ENCODE data around the gene LARP1. TPM values are rescaled to one million over a fixed set of nuclear protein-coding genes. Genes with fewer than 3 reads are reported as not detected.

Gene LARP1
- total RNA-seq, 1 experiment from 2014 or later: 290 TPM

- BruUV-seq (replicated peaks): no TSS peak
- Histone ChIP-seq H3K9me3 (ENCODE audit: insufficient read depth, low read depth) (no peaks in the 10 kb centered on the region), H3K4me1 (replicated peaks; ENCODE audit: insufficient read depth) (peaks cover 20% of the 10 kb centered on the region), H3K27me3 (ENCODE audit: insufficient read depth, low read depth) (no peaks in the 10 kb centered on the region), H3K9me2 (ENCODE audit: insufficient read depth) (no peaks in the 10 kb centered on the region), H3K4me2 (no peak overlapping the region), H3K36me3 (ENCODE audit: low read depth) (0 out of 2 replicates have a peak, but pooled peaks cover 9% of the 10 kb centered on the region), H4K20me1 (ENCODE audit: insufficient read depth) (peaks cover 99% of the 10 kb centered on the region), H2AFZ (no peak overlapping the region), H3K79me2 (ENCODE audit: low read depth) (peaks cover 100% of the 10 kb centered on the region), H3K4me3 (no peak overlapping the region), H3F3A (ENCODE audit: insufficient read depth, low read depth) (peaks cover 4% of the 10 kb centered on the region; the same call in 1 of the 2 replicates), H3K27ac (no peak overlapping the region)
- CTCF ChIA-PET: no interaction called here
- no peak for DNase-seq
- POLR2A ChIA-PET (ENCODE audit: unreplicated experiment): no interaction called here
- intact Hi-C loops (cut with micrococcal nuclease; ENCODE audit: unreplicated experiment): no loop called here
- no peak for TF ChIP-seq EZH2 (IDR thresholded peaks at IDR 0.05; ENCODE audit: low read depth)
- TF ChIP-seq CTCF (conservative IDR thresholded peaks at IDR 0.05): no peak
Observed at GRCh38 chr5:154765396-154765925, 10.3 kb downstream of the LARP1 start.

- H3K79me2 ChIP-seq (ENCODE audit: low read depth): peaks cover 100% of the 10 kb centered on the region
- TF ChIP-seq EZH2 (IDR thresholded peaks at IDR 0.05; ENCODE audit: low read depth): no peak
- no peaks in the 10 kb centered on the region for H3K27me3 ChIP-seq (ENCODE audit: insufficient read depth, low read depth)
- no peak for DNase-seq
- 0 out of 2 replicates have a peak, but pooled peaks cover 9% of the 10 kb centered on the region for H3K36me3 ChIP-seq (ENCODE audit: low read depth)
- no peak overlapping the region for H3K4me3 ChIP-seq
- intact Hi-C loops (cut with micrococcal nuclease; ENCODE audit: unreplicated experiment): no loop called here
- no peaks in the 10 kb centered on the region for H3K9me2 ChIP-seq (ENCODE audit: insufficient read depth)
- peaks cover 5% of the 10 kb centered on the region for H3F3A ChIP-seq (ENCODE audit: insufficient read depth, low read depth)
- H3K27ac ChIP-seq: no peak overlapping the region
- no peak overlapping the region for H2AFZ ChIP-seq
- peaks cover 99% of the 10 kb centered on the region for H4K20me1 ChIP-seq (ENCODE audit: insufficient read depth)
- H3K9me3 ChIP-seq (ENCODE audit: insufficient read depth, low read depth): no peaks in the 10 kb centered on the region
- no TSS peak for BruUV-seq (replicated peaks)
- H3K4me1 ChIP-seq (replicated peaks; ENCODE audit: insufficient read depth): peaks cover 7% of the 10 kb centered on the region
- ChIA-PET CTCF (interaction anchor here (0.6 to 0.9 kb wide), 2 partner anchors 54 to 105 kb away, joined by 3 read pairs; no protein-coding TSS in a partner anchor), POLR2A (ENCODE audit: unreplicated experiment) (no interaction called here)
- no peak overlapping the region for H3K4me2 ChIP-seq
Observed at GRCh38 chr5:154766558-154767281, 11.5 kb downstream of the LARP1 start.

- no peak overlapping the region for H2AFZ ChIP-seq
- no TSS peak for BruUV-seq (replicated peaks)
- peaks cover 99% of the 10 kb centered on the region for H4K20me1 ChIP-seq (ENCODE audit: insufficient read depth)
- H3K79me2 ChIP-seq (ENCODE audit: low read depth): peaks cover 100% of the 10 kb centered on the region
- H3K27ac ChIP-seq: no peak overlapping the region
- H3K27me3 ChIP-seq (ENCODE audit: insufficient read depth, low read depth): no peaks in the 10 kb centered on the region
- no peaks in the 10 kb centered on the region for H3K9me2 ChIP-seq (ENCODE audit: insufficient read depth)
- H3K4me2 ChIP-seq: no peak overlapping the region
- POLR2A ChIA-PET (ENCODE audit: unreplicated experiment): no interaction called here
- CTCF ChIA-PET: interaction anchor here (0.6 to 0.9 kb wide), 3 partner anchors 55 to 117 kb away, joined by 3 read pairs; no protein-coding TSS in a partner anchor
- no peak for DNase-seq
- peaks cover 11% of the 10 kb centered on the region for H3F3A ChIP-seq (ENCODE audit: insufficient read depth, low read depth)
- peaks cover 7% of the 10 kb centered on the region; the same call in 1 of the 2 replicates for H3K4me1 ChIP-seq (replicated peaks; ENCODE audit: insufficient read depth)
- H3K9me3 ChIP-seq (ENCODE audit: insufficient read depth, low read depth): no peaks in the 10 kb centered on the region
- TF ChIP-seq EZH2 (IDR thresholded peaks at IDR 0.05; ENCODE audit: low read depth) (no peak), CTCF (conservative IDR thresholded peaks at IDR 0.05) (no peak)
- intact Hi-C loops (cut with micrococcal nuclease; ENCODE audit: unreplicated experiment): no loop called here
- H3K36me3 ChIP-seq (ENCODE audit: low read depth): 0 out of 2 replicates have a peak, but pooled peaks cover 9% of the 10 kb centered on the region
- H3K4me3 ChIP-seq: no peak overlapping the region
Observed at GRCh38 chr5:154767576-154767975, 12.4 kb downstream of the LARP1 start.
